ENCODE measurements around the gene IDE.
A peak's percentile ranks its signal among the peaks of the same experiment; 100 is the strongest.
"Not testable (repeated sequence)": the region's sequence is repeated elsewhere in the genome, so short reads cannot be mapped to it uniquely, and the experiment has no call there.

The IDE gene

DNA sequence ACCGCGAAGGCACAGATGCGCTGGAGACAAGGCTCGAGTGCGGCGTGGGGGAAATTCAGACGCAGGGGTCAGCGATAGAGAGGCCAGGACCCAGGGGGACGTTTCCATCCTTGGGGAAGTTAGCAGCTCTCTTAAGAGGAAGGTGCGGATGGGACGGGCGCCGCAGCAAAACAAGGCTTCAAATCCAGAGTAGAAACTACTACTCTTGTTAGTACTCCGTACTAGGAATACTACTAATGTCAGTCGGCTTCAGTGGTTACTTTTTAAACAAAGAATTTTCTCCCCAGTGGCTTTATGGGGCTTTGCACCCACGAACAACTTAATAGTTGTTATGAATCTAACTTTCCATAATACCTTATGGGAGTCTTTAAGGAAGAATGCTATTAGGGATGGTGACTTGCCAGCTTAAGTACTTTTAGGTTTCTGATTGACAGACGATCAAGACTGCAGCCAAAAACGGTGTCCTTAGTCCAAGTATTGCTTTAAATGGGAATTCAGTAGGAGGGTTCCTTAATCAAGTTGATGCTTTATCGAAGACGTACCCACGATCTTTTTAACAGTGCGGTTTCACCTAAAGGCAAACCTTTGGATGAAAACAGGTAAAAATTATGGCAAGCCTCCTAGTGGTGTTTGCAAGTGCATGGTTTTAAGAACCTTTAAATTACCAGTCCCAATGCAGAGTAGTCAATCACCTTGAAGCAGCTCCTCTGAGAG, 812 bp upstream of the IDE start:
- Mint-ChIP-seq H3K36me3 (ENCODE audit: low read depth) (peaks cover 6% of the 10 kb centered on the region), H3K4me1 (ENCODE audit: low read depth) (peaks cover 24% of the 10 kb centered on the region), H3K27me3 (ENCODE audit: low read depth) (no peaks in the 10 kb centered on the region), H3K27ac (peak overlapping the region; percentile 80), H3K4me3 (peak overlapping the region; percentile 86), H3K9me3 (no peaks in the 10 kb centered on the region)

DNA sequence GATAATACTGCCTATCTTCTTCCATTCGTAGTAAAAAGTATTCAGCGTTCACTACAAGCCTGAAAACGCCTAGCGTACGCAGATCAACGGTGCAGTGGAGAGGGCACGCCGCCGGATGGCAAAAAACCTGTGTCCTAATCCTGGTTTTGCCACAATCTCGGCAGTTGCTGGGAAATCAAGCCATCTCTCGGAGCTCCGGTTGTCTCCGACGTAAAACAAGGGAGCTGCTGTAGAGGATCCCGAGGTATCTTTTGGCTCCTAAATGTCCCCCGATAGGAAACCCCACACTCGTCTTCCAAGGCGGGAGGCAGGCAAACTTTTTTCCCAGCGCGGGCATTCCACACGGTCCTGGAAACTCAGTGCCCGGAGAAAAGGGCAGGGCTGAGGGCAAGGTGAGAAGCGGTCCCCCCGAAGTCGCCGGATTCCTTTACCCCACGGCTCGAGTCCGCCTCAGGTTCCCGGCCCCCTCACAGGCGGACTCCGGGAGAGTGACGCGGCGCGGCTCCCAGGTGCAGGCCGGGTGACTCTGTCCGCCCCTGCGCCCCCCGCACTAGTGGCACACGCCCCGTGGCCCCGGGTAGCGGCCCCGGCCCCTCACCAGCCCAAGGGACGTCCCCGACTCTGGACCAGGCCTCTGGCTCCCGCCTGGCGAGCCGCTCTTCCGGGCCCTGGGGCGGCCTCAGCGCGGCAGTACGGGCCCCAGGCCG, 649 bp downstream of the IDE start:
- H3K27me3 Mint-ChIP-seq (ENCODE audit: low read depth) = no peaks in the 10 kb centered on the region
- peak overlapping the region; percentile 72 for H3K27ac Mint-ChIP-seq
- H3K9me3 Mint-ChIP-seq = no peaks in the 10 kb centered on the region
- peak overlapping the region; percentile 86 for H3K4me3 Mint-ChIP-seq
- peaks cover 13% of the 10 kb centered on the region for H3K36me3 Mint-ChIP-seq (ENCODE audit: low read depth)
- H3K4me1 Mint-ChIP-seq (ENCODE audit: low read depth) = peaks cover 27% of the 10 kb centered on the region

DNA sequence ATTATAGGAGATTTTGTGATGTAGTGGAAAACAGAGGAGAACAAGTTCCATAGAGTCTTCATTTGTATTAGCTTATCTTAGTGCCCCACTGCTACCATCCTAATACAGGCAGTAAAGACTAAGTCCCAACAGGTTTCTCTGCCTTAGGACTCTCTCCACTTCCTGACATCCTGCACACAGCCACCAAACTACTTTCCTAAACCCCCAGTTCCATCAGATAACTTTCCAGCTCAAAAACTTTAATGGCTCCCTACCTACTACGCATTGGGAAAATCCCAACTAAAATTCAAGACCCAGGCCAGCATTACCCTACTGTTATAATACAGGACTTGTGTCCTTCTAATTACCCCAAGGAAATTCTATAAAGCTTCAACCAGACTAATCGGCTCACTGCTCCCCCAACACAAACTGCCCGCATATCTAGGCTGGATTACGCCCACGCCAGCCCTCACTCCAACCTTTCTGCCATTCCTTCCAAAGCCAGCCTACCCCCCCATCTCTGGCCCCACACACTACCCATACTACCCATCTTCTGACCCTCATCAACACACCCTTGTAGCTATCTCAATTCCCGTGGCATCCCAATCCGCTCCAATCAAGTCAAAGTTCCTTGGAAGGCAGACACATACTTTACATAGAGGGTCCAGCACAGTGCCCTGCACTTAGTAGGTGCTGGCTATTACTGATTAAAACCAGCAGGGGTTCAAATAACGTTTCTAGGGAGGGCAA, 1.4 kb downstream of the IDE start:
- Mint-ChIP-seq H3K27ac (peak overlapping the region; percentile 72), H3K4me1 (ENCODE audit: low read depth) (peaks cover 31% of the 10 kb centered on the region), H3K4me3 (peak overlapping the region; percentile 74)

DNA sequence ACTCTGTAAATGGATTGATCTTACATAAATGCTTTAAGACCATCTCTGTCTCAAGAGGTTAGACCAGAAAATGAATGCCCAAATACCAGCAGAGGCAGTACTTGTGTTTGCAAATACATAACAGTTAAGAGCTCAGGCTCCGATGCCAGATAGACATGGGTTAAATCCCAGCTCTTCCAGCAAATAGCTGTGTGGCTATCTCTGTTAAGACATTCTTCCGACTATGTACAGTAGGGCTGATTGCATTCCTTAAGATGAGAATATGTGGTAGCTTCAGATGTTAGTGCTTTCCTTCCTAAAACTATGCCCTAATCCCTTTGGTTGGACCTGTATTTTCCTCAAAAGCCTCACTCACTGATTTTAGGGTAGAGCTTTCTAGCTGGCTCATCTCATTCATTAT, 2.2 kb downstream of the IDE start:
- Mint-ChIP-seq H3K4me3 (no peak overlapping the region), H3K27ac (no peak overlapping the region), H3K9me3 (no peaks in the 10 kb centered on the region), H3K27me3 (ENCODE audit: low read depth) (no peaks in the 10 kb centered on the region), H3K36me3 (ENCODE audit: low read depth) (peaks cover 15% of the 10 kb centered on the region), H3K4me1 (ENCODE audit: low read depth) (peaks cover 34% of the 10 kb centered on the region)

More for the DNA sequence above, 1.4 kb downstream of the IDE start:
- Mint-ChIP-seq H3K9me3 (no peaks in the 10 kb centered on the region), H3K36me3 (ENCODE audit: low read depth) (peaks cover 13% of the 10 kb centered on the region), H3K27me3 (ENCODE audit: low read depth) (no peaks in the 10 kb centered on the region)

DNA sequence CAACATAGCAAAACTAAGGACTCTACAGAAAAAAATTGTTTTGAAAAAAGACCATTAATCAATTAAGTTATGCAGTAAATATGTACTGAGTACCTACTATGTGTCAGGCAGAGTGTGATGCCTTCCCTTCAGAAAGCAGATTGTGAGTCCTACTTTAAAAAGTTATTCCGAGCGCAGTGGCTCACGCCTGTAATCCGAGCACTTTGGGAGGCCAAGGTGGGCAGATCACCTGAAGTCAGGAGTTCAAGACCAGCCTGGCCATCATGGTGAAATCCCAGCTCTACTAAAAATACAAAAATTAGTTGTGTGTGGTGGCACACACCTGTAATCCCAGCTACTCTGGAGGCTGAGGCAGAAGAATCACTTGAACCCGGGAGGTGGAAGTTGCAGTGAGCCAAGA, 4.2 kb downstream of the IDE start:
- not testable (repeated sequence) for H3K27ac Mint-ChIP-seq; H3K4me3 Mint-ChIP-seq; H3K9me3 Mint-ChIP-seq; H3K27me3 Mint-ChIP-seq (ENCODE audit: low read depth)
- Mint-ChIP-seq H3K36me3 (ENCODE audit: low read depth) (peaks cover 20% of the 10 kb centered on the region), H3K4me1 (ENCODE audit: low read depth) (peaks cover 30% of the 10 kb centered on the region)

DNA sequence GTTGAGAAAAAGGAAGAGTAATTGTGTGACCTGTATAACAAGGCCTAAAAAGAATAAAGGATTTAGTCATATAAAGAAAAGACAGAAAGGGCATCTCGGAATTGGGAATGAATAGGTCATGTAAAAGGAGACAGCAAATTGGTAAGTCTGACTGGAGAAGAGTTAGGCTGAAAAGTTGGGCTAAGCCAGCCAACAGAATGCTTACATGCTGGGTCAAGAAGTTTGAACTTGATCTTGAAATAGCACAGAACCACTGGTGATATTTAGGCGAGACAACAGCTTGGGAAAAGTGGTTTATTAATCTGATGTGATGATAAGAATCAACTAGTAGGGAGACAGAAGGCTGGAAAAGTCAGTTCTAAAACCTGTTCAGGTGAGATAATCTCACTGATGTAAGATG, 4.8 kb downstream of the IDE start:
- Mint-ChIP-seq H3K27me3 (ENCODE audit: low read depth) (no peaks in the 10 kb centered on the region), H3K9me3 (no peaks in the 10 kb centered on the region), H3K4me3 (no peak overlapping the region), H3K36me3 (ENCODE audit: low read depth) (peaks cover 21% of the 10 kb centered on the region), H3K4me1 (ENCODE audit: low read depth) (peaks cover 27% of the 10 kb centered on the region), H3K27ac (no peak overlapping the region)

DNA sequence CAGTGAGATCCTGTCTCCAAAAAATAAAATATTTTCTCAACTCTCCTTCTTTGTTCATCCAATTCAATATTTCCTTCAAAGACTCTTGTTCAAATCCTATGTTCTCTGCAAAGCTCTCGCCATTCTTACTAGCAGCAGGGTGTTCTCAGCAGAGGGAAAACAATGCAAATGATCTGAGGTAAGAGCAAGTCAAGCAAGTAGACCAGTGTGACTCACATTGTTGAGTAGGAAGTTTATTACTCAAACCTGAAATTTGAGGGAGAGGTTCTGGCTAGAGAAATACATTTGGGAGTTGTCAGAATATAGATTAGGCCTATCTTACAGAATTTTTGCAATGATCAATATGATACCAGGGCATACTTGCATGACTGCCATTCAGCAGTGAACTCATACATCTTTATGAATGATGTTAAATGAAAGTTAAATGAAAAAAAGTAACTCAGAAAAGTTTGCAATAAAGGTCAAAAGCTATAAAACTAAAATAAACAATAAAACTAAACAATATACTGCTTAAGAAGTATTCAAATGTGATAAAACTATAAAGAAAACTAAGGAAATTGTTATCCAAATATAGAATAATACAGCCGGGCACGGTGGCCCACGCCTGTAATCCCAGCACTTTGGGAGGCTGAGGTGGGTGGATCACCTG, 5.8 kb downstream of the IDE start:
- H3K36me3 Mint-ChIP-seq (ENCODE audit: low read depth) = peaks cover 25% of the 10 kb centered on the region
- H3K27me3 Mint-ChIP-seq (ENCODE audit: low read depth) = no peaks in the 10 kb centered on the region
- no peak overlapping the region for H3K4me3 Mint-ChIP-seq
- H3K4me1 Mint-ChIP-seq (ENCODE audit: low read depth) = peaks cover 29% of the 10 kb centered on the region
- no peaks in the 10 kb centered on the region for H3K9me3 Mint-ChIP-seq
- H3K27ac Mint-ChIP-seq = no peak overlapping the region

DNA sequence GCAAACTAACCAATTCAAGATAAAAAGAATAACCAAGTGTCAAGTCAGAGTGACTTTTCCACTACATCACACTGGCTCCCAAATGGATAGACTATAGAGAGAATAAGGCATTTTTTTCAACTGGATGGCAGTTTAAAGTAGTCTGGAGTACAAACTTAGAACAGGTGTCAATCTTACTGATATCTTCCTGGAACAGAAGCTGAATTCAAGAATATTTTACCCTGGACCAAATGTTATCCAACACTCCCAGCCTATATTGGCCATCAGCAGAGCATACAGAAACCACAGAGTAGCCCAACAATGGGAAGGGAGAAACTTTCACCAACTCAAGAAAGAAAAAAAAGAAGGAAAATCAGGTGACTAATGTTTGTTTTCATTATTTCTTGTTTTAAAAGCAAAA, 11.5 kb downstream of the IDE start:
- Mint-ChIP-seq H3K4me1 (ENCODE audit: low read depth) (peaks cover 7% of the 10 kb centered on the region), H3K27me3 (ENCODE audit: low read depth) (no peaks in the 10 kb centered on the region), H3K4me3 (no peak overlapping the region), H3K27ac (no peak overlapping the region), H3K36me3 (ENCODE audit: low read depth) (peaks cover 43% of the 10 kb centered on the region), H3K9me3 (peaks cover 9% of the 10 kb centered on the region)

DNA sequence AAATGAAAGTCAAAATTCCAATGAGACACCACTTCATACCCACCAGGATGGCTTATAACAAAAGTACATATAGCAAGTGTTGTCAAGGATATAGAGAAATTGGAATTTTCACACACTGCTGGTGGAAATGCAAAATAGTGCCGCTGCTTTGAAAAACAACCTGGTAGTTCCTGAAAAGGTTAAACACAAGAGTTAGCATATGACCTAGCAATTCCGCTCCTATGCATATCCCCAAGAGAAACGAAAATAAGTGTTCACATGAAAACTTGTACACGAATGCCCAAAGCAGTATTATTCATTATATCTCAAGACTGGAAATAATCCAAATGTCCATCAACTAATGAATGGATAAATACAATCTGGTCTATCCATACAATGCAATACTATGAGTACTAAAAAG, 14.8 kb downstream of the IDE start:
- H3K4me3 Mint-ChIP-seq = no peak overlapping the region
- H3K36me3 Mint-ChIP-seq (ENCODE audit: low read depth) = peaks cover 54% of the 10 kb centered on the region
- H3K27me3 Mint-ChIP-seq (ENCODE audit: low read depth) = no peaks in the 10 kb centered on the region
- H3K27ac Mint-ChIP-seq = no peak overlapping the region
- H3K4me1 Mint-ChIP-seq (ENCODE audit: low read depth) = peaks cover 1% of the 10 kb centered on the region
- peaks cover 9% of the 10 kb centered on the region for H3K9me3 Mint-ChIP-seq

DNA sequence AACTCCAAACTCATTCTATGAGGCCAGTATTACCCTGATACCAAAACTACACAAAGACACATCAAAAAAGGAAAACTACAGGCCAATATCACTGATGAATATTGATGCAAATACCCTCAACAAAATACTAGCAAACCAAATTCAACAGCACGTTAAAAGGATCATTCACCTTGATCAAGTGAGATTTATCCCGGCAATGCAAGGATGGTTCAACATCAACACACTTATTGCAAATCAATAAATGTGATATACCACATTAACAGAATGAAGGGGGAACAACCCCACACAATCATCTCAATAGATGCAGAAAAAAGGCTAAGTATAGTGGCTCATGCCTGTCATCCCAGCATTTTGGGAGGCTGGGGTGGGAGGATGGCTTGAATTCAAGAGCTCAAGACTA, 19.9 kb downstream of the IDE start:
- Mint-ChIP-seq H3K4me1 (ENCODE audit: low read depth) (no peaks in the 10 kb centered on the region), H3K4me3 (no peak overlapping the region), H3K36me3 (ENCODE audit: low read depth) (peaks cover 43% of the 10 kb centered on the region), H3K27me3 (ENCODE audit: low read depth) (no peaks in the 10 kb centered on the region), H3K27ac (no peak overlapping the region), H3K9me3 (peaks cover 10% of the 10 kb centered on the region)

DNA sequence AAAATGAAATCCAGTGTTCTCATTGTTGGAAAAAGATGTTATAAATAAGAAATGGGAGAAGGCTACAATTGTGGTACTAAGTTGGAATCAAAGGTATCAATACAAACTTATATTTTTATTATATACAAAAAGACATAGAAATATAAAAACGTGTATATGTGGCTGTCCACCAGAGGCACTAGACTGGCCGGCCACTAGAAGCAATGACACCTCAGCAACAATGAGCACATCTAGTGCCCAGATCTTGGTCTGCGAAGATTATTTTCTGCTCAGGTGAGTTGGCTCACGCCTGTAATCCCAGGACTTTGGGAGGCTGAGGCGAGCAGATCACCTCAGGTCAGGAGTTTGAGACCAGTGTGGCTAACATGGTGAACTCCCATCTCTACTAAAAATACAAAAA, 21.6 kb downstream of the IDE start:
- H3K27me3 Mint-ChIP-seq (ENCODE audit: low read depth) = no peaks in the 10 kb centered on the region
- no peaks in the 10 kb centered on the region for H3K4me1 Mint-ChIP-seq (ENCODE audit: low read depth)
- no peak overlapping the region for H3K27ac Mint-ChIP-seq
- no peak overlapping the region for H3K4me3 Mint-ChIP-seq
- H3K9me3 Mint-ChIP-seq = peaks cover 10% of the 10 kb centered on the region
- H3K36me3 Mint-ChIP-seq (ENCODE audit: low read depth) = peaks cover 35% of the 10 kb centered on the region

DNA sequence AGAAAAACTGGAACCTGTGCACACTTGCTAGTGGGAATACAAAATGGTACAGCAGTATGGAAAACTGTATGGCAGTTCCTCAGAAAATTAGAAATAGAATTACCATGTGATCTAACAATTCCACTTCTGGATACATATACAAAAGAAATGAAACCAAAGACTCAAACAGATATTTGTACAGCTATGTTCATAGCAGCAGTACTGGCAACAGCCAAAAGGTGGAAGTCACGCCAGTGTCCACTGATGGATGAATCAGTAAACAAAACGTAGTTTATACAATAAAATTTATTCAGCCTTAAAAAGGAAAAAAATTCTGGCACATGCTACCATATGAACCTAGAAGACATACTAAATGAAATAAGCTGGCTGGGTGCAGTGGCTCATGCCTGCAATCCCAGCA, 23.0 kb downstream of the IDE start:
- peaks cover 10% of the 10 kb centered on the region for H3K9me3 Mint-ChIP-seq
- H3K4me1 Mint-ChIP-seq (ENCODE audit: low read depth) = no peaks in the 10 kb centered on the region
- peaks cover 29% of the 10 kb centered on the region for H3K36me3 Mint-ChIP-seq (ENCODE audit: low read depth)
- no peaks in the 10 kb centered on the region for H3K27me3 Mint-ChIP-seq (ENCODE audit: low read depth)
- no peak overlapping the region for H3K4me3 Mint-ChIP-seq
- H3K27ac Mint-ChIP-seq = no peak overlapping the region

DNA sequence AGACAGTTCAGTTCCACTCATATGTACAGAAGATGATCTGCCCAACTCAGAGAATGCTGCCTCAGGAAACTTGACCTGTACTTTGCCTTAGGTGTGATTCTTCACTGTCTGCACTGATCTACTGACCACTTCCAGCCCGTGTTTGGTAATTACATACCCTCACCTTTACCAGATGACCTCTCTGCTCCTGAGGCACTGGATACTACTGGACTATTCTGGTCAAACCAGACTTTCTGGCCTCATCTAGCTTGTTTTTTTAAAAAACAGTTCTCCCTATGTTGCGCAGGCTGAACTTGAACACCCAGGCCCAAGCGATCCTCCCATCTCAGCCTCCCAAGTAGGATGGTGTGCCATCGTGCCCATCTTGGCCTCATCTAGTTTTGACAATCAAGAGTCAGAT, 26.2 kb downstream of the IDE start:
- H3K27me3 Mint-ChIP-seq (ENCODE audit: low read depth) = no peaks in the 10 kb centered on the region
- no peak overlapping the region for H3K4me3 Mint-ChIP-seq
- H3K27ac Mint-ChIP-seq = no peak overlapping the region
- peaks cover 6% of the 10 kb centered on the region for H3K36me3 Mint-ChIP-seq (ENCODE audit: low read depth)
- H3K9me3 Mint-ChIP-seq = no peaks in the 10 kb centered on the region
- H3K4me1 Mint-ChIP-seq (ENCODE audit: low read depth) = peaks cover 14% of the 10 kb centered on the region

DNA sequence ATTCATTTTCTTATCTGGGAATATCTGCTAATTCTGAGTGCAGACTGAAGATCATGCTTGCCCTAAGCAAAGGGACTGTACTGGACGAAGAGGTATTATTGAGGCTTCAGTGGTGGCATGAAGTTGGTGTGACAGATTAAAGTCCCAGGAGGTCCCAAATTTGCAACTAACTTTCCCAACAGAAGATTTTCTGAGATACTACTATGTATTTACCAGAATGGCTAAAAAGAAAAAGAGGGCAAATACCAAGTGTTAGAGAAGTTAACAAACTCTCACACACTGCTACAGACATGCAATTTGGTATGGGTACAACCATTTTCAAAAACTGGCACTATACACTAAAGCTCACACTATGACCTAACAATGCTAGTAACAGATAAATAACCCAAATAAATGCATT, 28.3 kb downstream of the IDE start:
- H3K27ac Mint-ChIP-seq = no peak overlapping the region
- H3K4me3 Mint-ChIP-seq = no peak overlapping the region
- peaks cover 14% of the 10 kb centered on the region for H3K4me1 Mint-ChIP-seq (ENCODE audit: low read depth)
- H3K9me3 Mint-ChIP-seq = no peaks in the 10 kb centered on the region
- no peaks in the 10 kb centered on the region for H3K36me3 Mint-ChIP-seq (ENCODE audit: low read depth)
- no peaks in the 10 kb centered on the region for H3K27me3 Mint-ChIP-seq (ENCODE audit: low read depth)
